ENCODE data around the gene CENPU. TPM values are rescaled to one million over a fixed set of nuclear protein-coding genes. Genes with fewer than 3 reads are reported as not detected.

CENPU gene
- total and polyA plus RNA-seq, 10 of the 15 experiments (the other 5 are each of a cell fraction or from before 2014, with no cell fraction given) = 26.6 to 90.8 (median 53.8) TPM

DNA sequence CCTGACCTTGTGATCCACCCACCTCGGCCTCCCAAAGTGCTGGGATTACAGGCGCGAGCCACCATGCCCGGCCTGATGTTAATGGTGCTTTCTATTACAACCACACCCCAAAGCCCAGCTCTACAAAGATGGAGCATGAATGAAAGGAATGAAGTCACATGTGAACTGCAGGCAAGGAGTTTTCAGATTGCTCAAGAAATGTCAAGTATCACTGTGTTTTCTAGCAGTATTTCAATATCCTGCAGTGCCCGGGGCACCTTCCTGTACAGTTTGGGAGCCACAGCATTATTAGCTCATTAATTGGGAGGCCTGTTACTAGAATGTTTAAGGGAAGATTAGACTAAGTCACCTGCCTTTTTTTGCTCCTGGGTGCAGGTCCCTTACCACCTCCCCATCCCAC, 44.2 kb downstream of the CENPU start:
- H2AFZ ChIP-seq (ENCODE audit: control insufficient read depth, low read depth, low read length) = no peak overlapping the region
- no peaks in the 10 kb centered on the region for H3K79me2 ChIP-seq (ENCODE audit: control insufficient read depth, insufficient read depth, low read length)
- H3K36me3 ChIP-seq (ENCODE audit: control insufficient read depth in 2 of 2, insufficient read depth in 2 of 2, low read length in 1 of 2) = peaks cover 0 to 7% of the 10 kb centered on the region in 2 experiments; a peak in 2 of 4 replicates
- no peaks in the 10 kb centered on the region for H3K27me3 ChIP-seq (replicated peaks in 1 of 2; ENCODE audit: control insufficient read depth in 2 of 2, insufficient read depth in 2 of 2, low read length in 1 of 2)
- H3K27ac ChIP-seq (ENCODE audit: control insufficient read depth, insufficient read depth) = no peak overlapping the region
- CTCF ChIA-PET = interaction anchor here (1.2 kb wide), 1 partner anchor 426 kb away, joined by 3 read pairs; no protein-coding TSS in a partner anchor
- no TSS peak for BruUV-seq (replicated peaks)
- POLR2A ChIA-PET = no interaction called here
- H3K4me3 ChIP-seq = no peak overlapping the region
- no peaks in the 10 kb centered on the region for H4K20me1 ChIP-seq (ENCODE audit: control insufficient read depth, insufficient read depth)
- no peak overlapping the region for H3K4me2 ChIP-seq (ENCODE audit: control insufficient read depth, insufficient read depth)
- RAD21 ChIA-PET (ENCODE audit: unreplicated experiment) = no interaction called here
- DNase-seq (ENCODE audit: low read depth, low spot score) = no peak
- no peak overlapping the region for H3K9ac ChIP-seq (ENCODE audit: control insufficient read depth, insufficient read depth, low read length)
- intact Hi-C loops (cut with micrococcal nuclease; ENCODE audit: unreplicated experiment) = no loop called here
- FAIRE-seq = no peak
- in situ Hi-C loops (cut with MboI) = no loop called here
- TF ChIP-seq RELB (IDR thresholded peaks at IDR 0.05; ENCODE audit: low read depth) (no peak), RB1 (IDR thresholded peaks at IDR 0.05; ENCODE audit: borderline replicate concordance) (no peak), CHD2 (IDR thresholded peaks at IDR 0.05; ENCODE audit: borderline replicate concordance, low read depth, low read length) (no peak), YY1 (IDR thresholded peaks at IDR 0.05; ENCODE audit: low read depth, low read length) (no peak)
- TF ChIP-seq, protein P1, sequence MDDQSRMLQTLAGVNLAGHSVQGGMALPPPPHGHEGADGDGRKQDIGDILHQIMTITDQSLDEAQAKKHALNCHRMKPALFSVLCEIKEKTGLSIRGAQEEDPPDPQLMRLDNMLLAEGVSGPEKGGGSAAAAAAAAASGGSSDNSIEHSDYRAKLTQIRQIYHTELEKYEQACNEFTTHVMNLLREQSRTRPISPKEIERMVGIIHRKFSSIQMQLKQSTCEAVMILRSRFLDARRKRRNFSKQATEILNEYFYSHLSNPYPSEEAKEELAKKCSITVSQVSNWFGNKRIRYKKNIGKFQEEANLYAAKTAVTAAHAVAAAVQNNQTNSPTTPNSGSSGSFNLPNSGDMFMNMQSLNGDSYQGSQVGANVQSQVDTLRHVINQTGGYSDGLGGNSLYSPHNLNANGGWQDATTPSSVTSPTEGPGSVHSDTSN (IDR thresholded peaks at IDR 0.05; ENCODE audit: insufficient replicate concordance, low read depth, low read length) = no peak
- 80% methylated on average over 5 of the region's 5 CpGs for WGBS (ENCODE audit: insufficient coverage, insufficient replicate concordance, low lambda C conversion rate, missing lambda C conversion rate)
- no peak for ATAC-seq
- no peaks in the 10 kb centered on the region for H3K9me3 ChIP-seq (replicated peaks; ENCODE audit: control insufficient read depth, insufficient read depth, low read length)
- H3K4me1 ChIP-seq (ENCODE audit: control insufficient read depth, insufficient read depth, low read length) = no peaks in the 10 kb centered on the region
- SMC1A ChIA-PET (ENCODE audit: uncharacterized antibody, unreplicated experiment) = interaction anchor here (0.8 kb wide), 1 partner anchor 24 kb away, joined by 3 read pairs; no protein-coding TSS in a partner anchor
